Middle frontal gyrus (tissue), 1 donor: ENCODE measurements around the gene GFM1.

ENCODE experiments used
- DNase-seq: peaks from one replicate; pipeline ENCODE4 v3.0.0-alpha.2; 2015; ENCODE audit warnings: low spot score; ENCODE audit errors: extremely low spot score

The GFM1 gene

GRCh38 chr3:158644345-158644908, at the start of gene GFM1:
Gene GFM1, plus strand, starts transcription at chr3:158644527. Its CDS starts 108 bp downstream, at chr3:158644635.
- peak; percentile 94 for DNase-seq

- no peak for DNase-seq
Observed at GRCh38 chr3:158600787-158601186, 43.5 kb upstream of the GFM1 start.

- DNase-seq = no peak
Observed at GRCh38 chr3:158602227-158602626, 42.1 kb upstream of the GFM1 start.

GRCh38 chr3:158617982-158618875, 26.1 kb upstream of the GFM1 start:
- DNase-seq = no peak

GRCh38 chr3:158625881-158626280, 18.4 kb upstream of the GFM1 start:
- DNase-seq = no peak

GRCh38 chr3:158631981-158632380, 12.3 kb upstream of the GFM1 start:
- no peak for DNase-seq

- no peak for DNase-seq
Observed at GRCh38 chr3:158640646-158641045, 3.7 kb upstream of the GFM1 start.

GRCh38 chr3:158642005-158642404, 2.3 kb upstream of the GFM1 start:
- DNase-seq = no peak

GRCh38 chr3:158642474-158643210, 1.7 kb upstream of the GFM1 start:
- no peak for DNase-seq

GRCh38 chr3:158649791-158650190, 5.5 kb downstream of the GFM1 start:
- DNase-seq = no peak

- DNase-seq = no peak
Observed at GRCh38 chr3:158651192-158651591, 6.9 kb downstream of the GFM1 start.

- no peak for DNase-seq
Observed at GRCh38 chr3:158652463-158652862, 8.1 kb downstream of the GFM1 start.

GRCh38 chr3:158658889-158659288, 14.6 kb downstream of the GFM1 start:
- DNase-seq = no peak

GRCh38 chr3:158659454-158660237, 15.3 kb downstream of the GFM1 start:
- DNase-seq = peak; percentile 53

GRCh38 chr3:158660711-158661110, 16.4 kb downstream of the GFM1 start:
- DNase-seq = no peak

- DNase-seq = no peak
Observed at GRCh38 chr3:158663246-158663645, 18.9 kb downstream of the GFM1 start.

- no peak for DNase-seq
Observed at GRCh38 chr3:158663832-158664231, 19.5 kb downstream of the GFM1 start.

GRCh38 chr3:158666416-158666815, 22.1 kb downstream of the GFM1 start:
- no peak for DNase-seq

- DNase-seq = no peak
Observed at GRCh38 chr3:158668506-158668905, 24.2 kb downstream of the GFM1 start.

GRCh38 chr3:158671821-158672214, 27.5 kb downstream of the GFM1 start:
- DNase-seq = no peak
